ENCODE results near the gene AMOTL2.

The AMOTL2 gene

DNA sequence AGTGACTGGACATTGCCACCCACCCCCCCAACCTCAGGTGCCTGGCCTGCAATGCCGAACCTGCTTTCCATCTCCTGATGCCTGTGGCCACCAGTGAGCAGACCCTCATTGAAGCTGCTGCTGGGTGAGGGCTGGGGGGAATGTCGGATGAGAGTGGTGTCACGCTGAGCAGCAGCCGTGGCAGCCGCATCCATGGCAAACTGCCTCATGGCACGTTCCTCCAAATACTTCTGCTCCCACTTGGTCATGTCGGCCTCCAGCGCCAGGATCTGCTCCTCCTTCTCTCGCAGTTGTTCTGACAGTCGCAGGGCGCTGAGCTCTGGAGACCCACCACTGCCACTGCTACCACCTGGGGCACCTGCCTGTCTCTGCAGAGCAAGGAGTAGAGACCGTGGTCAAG lies 14.2 kb downstream of the AMOTL2 start:
- Histone ChIP-seq H3K36me3 (ENCODE audit: low read length) (no peaks in the 10 kb centered on the region), H3K27ac (ENCODE audit: low read depth, low read length) (no peak overlapping the region)

DNA sequence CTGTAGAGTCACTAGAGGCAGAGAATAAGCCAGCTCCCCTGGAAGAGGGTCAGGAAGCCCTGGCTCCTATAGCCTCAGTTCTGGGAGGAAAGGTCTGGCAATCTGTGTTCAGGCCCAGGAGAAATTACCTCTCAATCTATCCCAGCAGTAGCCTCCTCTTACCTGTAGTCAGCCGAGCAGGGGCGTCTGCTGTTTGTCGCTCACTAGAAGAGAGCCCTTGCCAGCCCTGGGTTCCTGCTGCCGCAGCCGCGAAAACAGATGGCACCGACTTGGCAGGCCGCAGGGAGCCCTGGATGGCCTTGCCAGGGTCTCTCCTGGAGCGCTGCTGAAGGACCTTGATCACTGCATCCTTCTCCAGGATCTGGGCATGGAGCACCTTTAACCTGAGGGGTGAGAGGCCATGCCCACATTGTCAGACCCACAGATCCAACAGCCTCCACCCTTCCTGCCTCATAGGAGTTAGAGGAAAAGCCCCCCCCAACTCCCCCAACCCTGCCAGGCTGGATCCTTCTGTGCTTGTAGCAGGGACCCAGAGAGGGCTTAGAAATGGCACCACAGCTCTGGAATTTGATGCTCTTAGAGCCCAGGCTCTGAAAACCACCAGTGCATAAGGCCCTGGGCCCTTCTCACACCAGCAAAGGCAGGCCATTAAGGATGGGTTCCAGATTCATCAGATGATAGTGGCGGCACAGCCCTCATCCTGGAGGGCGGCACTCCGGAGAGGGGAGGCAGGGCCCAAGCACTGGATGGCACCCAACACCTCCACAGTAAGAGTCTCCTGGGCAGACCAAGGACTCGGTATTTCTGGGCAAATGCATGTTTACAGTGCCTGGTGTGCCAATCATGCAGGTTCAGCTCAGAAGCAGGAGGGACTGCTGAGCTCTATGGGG lies 14.9 kb downstream of the AMOTL2 start:
- Histone ChIP-seq H3K79me2 (ENCODE audit: insufficient read depth, low read length) (no peaks in the 10 kb centered on the region), H3K27ac (ENCODE audit: low read depth, low read length) (no peak overlapping the region), H3K36me3 (ENCODE audit: low read length) (no peaks in the 10 kb centered on the region), H3K4me2 (ENCODE audit: low read depth, low read length, poor library complexity, severe bottlenecking) (no peak overlapping the region), H3K9ac (ENCODE audit: low read length) (no peak overlapping the region), H3K9me2 (replicated peaks; ENCODE audit: insufficient read depth, low read length) (no peaks in the 10 kb centered on the region), H3F3A (ENCODE audit: insufficient read depth) (no peaks in the 10 kb centered on the region), H4K20me1 (ENCODE audit: low read depth, low read length) (no peaks in the 10 kb centered on the region), H3K9me3 (ENCODE audit: insufficient read depth, low read length) (no peaks in the 10 kb centered on the region), H2AFZ (ENCODE audit: low read depth, low read length, severe bottlenecking) (no peak overlapping the region), H3K4me3 (ENCODE audit: insufficient read depth, low read length, poor library complexity, severe bottlenecking) (no peak overlapping the region), H3K27me3 (ENCODE audit: low read length) (no peaks in the 10 kb centered on the region)
- TF ChIP-seq EZH2phosphoT487 (conservative IDR thresholded peaks at IDR 0.05; ENCODE audit: low read length): no peak
- TF ChIP-seq, protein P1, sequence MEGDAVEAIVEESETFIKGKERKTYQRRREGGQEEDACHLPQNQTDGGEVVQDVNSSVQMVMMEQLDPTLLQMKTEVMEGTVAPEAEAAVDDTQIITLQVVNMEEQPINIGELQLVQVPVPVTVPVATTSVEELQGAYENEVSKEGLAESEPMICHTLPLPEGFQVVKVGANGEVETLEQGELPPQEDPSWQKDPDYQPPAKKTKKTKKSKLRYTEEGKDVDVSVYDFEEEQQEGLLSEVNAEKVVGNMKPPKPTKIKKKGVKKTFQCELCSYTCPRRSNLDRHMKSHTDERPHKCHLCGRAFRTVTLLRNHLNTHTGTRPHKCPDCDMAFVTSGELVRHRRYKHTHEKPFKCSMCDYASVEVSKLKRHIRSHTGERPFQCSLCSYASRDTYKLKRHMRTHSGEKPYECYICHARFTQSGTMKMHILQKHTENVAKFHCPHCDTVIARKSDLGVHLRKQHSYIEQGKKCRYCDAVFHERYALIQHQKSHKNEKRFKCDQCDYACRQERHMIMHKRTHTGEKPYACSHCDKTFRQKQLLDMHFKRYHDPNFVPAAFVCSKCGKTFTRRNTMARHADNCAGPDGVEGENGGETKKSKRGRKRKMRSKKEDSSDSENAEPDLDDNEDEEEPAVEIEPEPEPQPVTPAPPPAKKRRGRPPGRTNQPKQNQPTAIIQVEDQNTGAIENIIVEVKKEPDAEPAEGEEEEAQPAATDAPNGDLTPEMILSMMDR (IDR thresholded peaks at IDR 0.05; ENCODE audit: insufficient read depth, low read length, poor library complexity, severe bottlenecking): no peak

More for the DNA sequence above, 14.2 kb downstream of the AMOTL2 start:
- H3K4me2 ChIP-seq (ENCODE audit: low read depth, low read length, poor library complexity, severe bottlenecking): no peak overlapping the region
- H3K4me3 ChIP-seq (ENCODE audit: insufficient read depth, low read length, poor library complexity, severe bottlenecking): no peak overlapping the region
- H4K20me1 ChIP-seq (ENCODE audit: low read depth, low read length): no peaks in the 10 kb centered on the region
- no peaks in the 10 kb centered on the region for H3F3A ChIP-seq (ENCODE audit: insufficient read depth)
- TF ChIP-seq EZH2phosphoT487 (conservative IDR thresholded peaks at IDR 0.05; ENCODE audit: low read length): no peak
- TF ChIP-seq, protein P1 (IDR thresholded peaks at IDR 0.05; ENCODE audit: insufficient read depth, low read length, poor library complexity, severe bottlenecking): no peak
- H3K9ac ChIP-seq (ENCODE audit: low read length): no peak overlapping the region
- H3K79me2 ChIP-seq (ENCODE audit: insufficient read depth, low read length): no peaks in the 10 kb centered on the region
- H3K9me2 ChIP-seq (replicated peaks; ENCODE audit: insufficient read depth, low read length): no peaks in the 10 kb centered on the region
- H3K27me3 ChIP-seq (ENCODE audit: low read length): no peaks in the 10 kb centered on the region
- no peak overlapping the region for H2AFZ ChIP-seq (ENCODE audit: low read depth, low read length, severe bottlenecking)
- H3K9me3 ChIP-seq (ENCODE audit: insufficient read depth, low read length): no peaks in the 10 kb centered on the region

DNA sequence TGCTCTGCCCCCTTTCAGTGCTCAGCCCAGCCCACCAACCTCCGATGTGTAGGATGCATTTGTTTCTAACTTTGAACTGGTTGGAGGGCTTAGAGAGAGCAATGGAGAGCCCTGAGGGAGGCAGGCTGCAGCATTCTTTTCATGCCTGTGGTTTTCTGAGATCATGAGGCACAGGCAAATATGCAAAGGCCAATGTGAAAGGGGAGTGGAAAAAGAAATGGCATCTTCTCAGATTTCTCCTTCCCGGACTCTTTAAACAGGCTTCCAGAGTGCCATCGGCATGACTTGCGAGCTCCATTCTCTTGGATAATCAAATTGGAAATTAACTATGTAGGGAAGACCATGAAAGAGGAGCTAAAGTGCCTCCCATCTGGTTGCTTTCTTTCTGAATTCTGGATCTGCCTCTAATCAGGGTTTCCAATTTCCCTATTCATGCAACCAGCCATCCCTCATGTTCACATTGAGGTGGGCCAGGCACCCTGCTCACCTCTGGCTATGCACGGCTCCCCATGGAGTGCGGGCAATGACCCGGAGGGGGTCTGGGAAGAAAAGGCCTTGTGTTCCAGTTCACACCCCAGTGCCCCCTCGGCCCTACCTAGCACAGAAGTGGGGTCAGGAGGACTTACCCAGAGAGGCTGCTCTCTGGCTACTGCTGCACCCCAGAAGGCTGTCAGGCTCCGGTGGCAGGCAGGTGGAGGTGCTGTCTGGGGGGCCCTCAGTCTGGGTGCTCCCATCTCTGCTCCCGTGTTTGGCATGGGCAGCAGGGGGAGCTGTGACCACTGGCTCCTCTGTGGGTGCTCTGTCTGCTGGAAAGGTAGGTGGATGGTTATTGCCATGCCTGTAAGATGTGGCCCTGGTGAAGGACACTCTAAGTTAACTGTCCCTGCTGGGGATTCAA lies 16.1 kb downstream of the AMOTL2 start:
- Histone ChIP-seq H3K4me3 (ENCODE audit: insufficient read depth, low read length, poor library complexity, severe bottlenecking) (no peak overlapping the region), H2AFZ (ENCODE audit: low read depth, low read length, severe bottlenecking) (no peak overlapping the region), H3K9ac (ENCODE audit: low read length) (no peak overlapping the region), H3F3A (ENCODE audit: insufficient read depth) (no peaks in the 10 kb centered on the region), H3K4me2 (ENCODE audit: low read depth, low read length, poor library complexity, severe bottlenecking) (no peak overlapping the region), H3K79me2 (ENCODE audit: insufficient read depth, low read length) (no peaks in the 10 kb centered on the region), H3K9me3 (ENCODE audit: insufficient read depth, low read length) (no peaks in the 10 kb centered on the region), H3K27ac (ENCODE audit: low read depth, low read length) (no peak overlapping the region), H4K20me1 (ENCODE audit: low read depth, low read length) (no peaks in the 10 kb centered on the region), H3K27me3 (ENCODE audit: low read length) (no peaks in the 10 kb centered on the region), H3K36me3 (ENCODE audit: low read length) (no peaks in the 10 kb centered on the region), H3K9me2 (replicated peaks; ENCODE audit: insufficient read depth, low read length) (no peaks in the 10 kb centered on the region)
- TF ChIP-seq, protein P1 (IDR thresholded peaks at IDR 0.05; ENCODE audit: insufficient read depth, low read length, poor library complexity, severe bottlenecking): no peak
- no peak for TF ChIP-seq EZH2phosphoT487 (conservative IDR thresholded peaks at IDR 0.05; ENCODE audit: low read length)

All from SU-DHL-6 (cell line).